Hypothalamus (tissue), 51 donors: ENCODE data around the gene QSOX2.

Source experiments
- DNase-seq, 51 donors: peaks; one replicate each; lab custom pipeline; 2025; lab: John Stamatoyannopoulos, UW

The QSOX2 gene

DNA sequence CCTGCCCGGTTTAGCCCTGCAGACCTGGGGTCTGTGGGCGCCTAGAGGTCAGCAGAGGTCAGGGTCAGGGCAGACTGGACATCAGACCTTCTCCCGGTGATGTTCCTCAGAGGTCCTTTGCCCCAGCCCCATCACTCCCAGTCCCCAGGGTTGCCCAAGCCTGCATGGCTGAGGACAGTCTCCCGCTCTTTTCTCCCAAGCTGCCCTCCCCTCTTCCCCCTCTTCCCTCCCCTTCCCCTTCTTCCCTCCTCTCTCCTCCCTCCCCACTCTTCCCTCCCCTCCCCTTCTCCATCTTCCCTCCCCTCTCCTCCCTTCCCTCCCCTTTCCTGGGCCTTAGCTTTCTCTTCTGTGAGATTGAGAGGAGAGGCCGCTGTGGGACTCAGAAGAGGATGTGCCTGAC is 51.1 kb downstream of the QSOX2 start:
- DNase-seq = no peak

DNA sequence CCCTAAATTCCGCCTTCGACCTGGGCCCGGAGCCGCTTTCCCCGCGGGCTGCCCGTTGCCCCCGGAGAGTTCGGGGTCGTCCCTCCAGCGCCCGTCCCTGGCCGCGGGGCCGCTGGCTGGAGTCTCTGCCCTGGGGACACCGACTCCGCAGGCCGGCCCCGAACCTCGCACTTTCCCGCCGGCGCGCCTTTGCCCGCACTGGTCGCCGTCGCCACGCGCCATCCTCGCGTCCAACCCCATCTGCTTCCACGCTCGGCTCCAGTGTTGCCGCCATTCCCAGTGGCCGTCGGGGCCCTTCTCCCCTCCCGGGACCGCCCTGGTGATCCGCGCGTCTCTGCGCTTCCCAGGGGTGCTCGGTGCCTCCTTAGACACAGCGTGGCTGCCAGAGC is 51.7 kb downstream of the QSOX2 start:
- no peak for DNase-seq

- DNase-seq = no peak
Observed at GRCh38 chr9:136193127-136193890, 52.3 kb downstream of the QSOX2 start.

- no peak for DNase-seq
Observed at GRCh38 chr9:136192289-136193126, 53.1 kb downstream of the QSOX2 start.

- no peak for DNase-seq
Observed at GRCh38 chr9:136191960-136192286, 53.7 kb downstream of the QSOX2 start.

GRCh38 chr9:136191099-136191959 is 54.3 kb downstream of the QSOX2 start:
- DNase-seq = no peak

- no peak for DNase-seq
Observed at GRCh38 chr9:136190656-136191055, 55.0 kb downstream of the QSOX2 start.

DNA sequence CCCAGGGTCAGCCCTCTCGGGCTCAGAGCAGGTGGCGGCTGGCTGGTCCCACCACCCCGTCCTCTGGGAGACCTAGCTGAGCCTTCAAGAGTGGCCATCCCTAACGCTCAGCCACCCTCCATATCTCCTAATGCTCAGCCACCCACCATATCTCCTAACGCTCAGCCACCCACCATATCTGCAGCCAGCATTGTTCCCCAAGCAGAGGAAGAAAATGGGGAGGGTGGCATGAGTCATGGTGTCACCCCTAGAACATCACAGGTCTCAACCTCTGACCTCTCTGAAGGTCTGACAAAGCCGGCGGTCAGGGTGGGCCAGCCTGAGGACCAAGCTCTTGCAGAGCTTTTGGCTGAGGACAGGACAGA is 55.4 kb downstream of the QSOX2 start:
- no peak for DNase-seq

GRCh38 chr9:136189394-136190236 is 56.0 kb downstream of the QSOX2 start:
- no peak for DNase-seq

DNA sequence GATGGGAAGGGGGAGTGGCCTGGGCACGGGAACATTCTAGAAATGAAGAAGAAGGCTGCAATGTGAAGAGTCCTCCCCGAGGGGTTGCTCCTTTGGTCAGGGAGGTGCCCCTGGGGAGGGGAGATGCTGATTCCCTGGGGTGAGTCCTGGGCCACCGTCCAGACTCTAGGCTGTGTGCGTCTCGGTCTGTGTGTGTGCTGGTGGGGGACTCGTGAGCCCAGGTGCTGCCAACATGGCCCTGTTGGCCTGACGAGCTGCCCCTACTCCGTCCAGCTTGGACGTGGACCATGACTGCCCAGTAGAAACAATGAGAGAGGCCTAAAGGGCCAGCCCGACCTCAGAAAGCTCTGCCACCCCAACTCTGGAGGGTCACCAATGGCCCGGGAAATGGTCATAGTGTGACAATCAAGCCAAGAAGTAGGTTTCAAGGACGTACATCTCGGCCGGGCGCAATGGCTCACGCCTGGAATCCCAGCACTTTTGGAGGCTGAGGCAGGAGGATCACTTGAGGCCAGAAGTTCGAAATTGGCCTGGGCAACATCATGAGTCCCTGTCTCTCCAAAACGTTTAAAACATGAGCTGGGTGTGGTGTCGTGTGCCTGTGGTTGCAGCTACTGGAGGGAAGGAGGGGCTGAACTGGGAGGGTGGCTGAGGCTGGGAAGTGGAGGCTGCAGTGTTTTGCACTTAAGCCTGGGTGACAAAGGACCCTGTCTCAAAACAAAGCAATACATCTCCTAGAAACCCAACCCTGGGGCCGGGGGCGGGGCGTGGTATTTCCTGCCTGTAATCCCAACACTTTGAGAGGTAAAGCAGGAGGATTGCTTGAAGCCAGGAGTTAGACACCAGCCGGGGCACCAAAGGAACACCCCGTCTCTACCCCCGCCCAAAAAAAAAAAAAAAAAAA is 57.7 kb downstream of the QSOX2 start:
- DNase-seq = no peak

DNA sequence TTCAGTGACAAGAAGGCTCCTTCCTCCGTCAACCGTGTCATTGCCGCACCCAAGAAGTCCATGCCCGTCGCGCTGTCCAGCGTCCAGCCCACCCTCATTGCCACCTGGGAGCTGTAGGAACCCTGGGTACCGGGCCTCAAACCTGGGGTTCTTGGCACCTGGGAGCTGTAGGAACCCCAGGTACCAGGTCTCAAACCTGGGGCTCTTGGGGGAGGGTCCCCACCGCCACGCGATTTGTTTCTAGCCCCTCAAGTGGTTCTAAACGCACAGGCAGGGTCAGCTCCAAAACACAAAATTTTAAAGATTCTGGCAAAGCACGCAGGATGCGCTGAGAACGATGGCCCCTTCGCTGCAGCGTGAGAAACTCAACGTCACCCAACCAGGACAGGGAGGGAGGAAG is 58.4 kb downstream of the QSOX2 start:
- DNase-seq = no peak

DNA sequence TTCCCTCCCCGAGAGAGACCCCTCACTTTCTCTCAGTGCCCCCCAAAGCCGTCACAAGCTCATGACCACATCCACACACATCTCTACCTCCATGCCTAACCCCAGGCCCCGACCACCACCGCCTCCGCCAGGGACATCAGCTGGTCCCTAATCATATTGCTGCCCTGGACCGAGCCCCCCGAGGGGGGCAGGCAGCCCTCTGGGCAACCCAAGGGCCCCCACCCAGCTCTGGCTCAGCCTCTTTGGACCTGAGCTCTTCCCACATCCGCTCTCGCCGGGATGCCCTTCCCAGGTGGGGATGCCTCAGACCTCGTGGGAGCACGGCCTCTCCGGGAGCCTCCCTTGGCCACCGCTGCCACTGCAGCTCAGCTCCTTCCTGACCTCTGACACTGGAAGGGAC is 59.2 kb downstream of the QSOX2 start:
- DNase-seq = no peak

DNA sequence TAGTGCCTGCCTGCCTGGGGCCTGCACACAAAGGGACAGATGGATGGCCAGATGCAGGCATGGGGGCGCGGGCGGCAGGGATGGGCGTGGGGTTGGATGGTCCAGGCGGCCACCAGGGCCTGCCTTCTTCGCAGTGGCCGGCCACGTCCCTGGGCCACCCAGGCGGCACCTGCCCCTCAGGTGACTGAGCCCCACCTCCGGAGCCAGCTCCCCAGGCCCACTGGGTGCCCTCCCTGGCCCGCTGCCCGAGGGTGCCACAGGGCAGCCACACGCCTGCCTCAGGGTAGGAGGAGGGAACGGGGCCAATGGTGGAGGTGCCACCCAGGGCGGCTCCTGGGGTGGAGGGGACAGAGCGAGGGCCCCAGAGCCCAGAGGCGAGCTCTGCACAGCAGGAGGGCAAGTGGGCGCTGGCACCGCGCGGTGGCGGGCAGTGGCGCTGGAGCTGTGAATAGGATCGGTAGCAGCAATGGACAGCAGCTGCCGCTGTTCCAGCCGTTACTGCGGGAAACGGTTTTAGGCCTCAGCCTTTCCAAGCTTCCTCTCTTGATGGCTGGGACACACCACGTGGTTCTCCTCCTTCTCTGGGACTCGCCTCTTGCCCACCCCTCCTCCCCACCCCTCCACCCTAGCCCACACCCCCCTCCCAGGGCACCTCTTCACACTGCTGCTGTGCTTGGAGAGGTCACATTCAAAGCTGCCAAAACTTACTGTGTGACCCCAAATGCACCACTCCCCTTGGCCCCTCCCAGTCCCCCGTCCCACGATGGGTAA is 59.8 kb downstream of the QSOX2 start:
- no peak for DNase-seq

DNA sequence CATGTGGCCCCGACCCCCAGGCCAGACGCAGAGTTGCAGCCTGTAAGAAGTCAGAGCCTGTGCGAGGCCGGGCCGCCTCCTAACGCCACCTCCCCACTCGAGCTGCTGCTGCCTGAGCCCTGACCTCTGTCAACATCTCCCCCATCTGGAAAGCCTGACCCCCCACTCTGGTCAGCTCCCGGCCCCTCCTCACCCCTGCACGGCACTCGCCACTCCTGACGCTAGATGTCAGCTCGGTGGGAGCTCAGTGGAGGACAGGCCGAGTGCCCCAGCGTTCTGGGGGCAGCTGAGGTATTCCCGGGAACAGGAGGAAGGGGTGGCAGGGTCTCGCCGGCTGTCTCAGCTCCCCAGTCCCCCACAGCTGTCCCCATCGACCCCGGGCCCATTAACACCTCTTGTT is 60.5 kb downstream of the QSOX2 start:
- DNase-seq = no peak

- DNase-seq = no peak
Observed at GRCh38 chr9:136182850-136183422, 62.7 kb downstream of the QSOX2 start.

DNA sequence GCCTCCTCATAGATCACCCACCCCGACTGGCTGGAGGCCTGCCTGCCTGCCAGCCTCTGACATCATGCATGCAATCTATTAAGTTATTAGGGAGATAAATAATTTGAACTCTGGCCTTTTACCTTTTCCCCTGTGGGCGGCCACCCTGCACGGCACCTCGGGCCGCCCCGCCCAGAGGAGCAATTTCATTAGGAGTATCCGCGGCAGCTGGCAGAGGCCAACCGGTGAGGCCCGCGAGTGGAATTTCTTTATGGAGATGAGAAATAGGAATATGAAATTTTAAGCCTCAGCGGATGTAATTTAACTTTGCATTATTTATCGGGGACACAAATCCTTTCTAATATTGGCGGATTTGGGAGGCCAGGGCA is 63.2 kb downstream of the QSOX2 start:
- no peak for DNase-seq

- DNase-seq = no peak
Observed at GRCh38 chr9:136181784-136182419, 63.7 kb downstream of the QSOX2 start.

- DNase-seq = no peak
Observed at GRCh38 chr9:136180586-136180985, 65.0 kb downstream of the QSOX2 start.
